NCI-H146 (cell line): ENCODE data around the gene ZMYND15.

Source experiments
- DNase-seq: peaks from one replicate; lab custom pipeline; 2025; lab: John Stamatoyannopoulos, UW

Gene ZMYND15

DNA sequence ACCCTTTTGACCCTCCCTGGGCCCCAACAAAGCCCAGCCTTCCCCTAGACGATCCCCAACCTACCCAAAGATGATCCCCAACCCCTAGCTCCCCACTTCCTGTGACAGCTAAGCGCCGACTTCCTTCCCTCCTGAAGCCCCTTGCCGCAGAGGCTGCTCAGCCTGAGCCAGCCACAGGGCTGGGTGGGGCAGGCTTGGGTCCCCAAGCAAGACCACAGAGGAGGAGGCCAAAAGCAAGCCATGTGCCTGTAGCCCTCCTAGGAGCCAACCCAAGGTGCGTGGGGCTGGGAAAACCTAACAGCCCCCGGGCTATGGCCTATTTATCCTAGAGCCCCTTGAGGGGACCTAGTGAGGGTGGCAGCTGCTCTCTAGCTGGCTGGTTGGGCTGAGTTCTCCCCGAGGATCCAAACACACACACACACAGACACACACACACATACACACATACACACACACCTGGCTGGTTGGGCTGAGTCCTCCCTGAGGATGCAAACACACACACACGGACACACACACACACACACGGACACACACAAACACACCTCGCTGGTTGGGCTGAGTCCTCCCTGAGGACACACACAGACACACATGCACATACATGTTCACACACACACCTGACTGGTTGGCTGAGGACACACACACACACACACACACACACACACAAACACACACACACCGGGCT lies 24.4 kb upstream of the ZMYND15 start:
- no peak for DNase-seq

DNA sequence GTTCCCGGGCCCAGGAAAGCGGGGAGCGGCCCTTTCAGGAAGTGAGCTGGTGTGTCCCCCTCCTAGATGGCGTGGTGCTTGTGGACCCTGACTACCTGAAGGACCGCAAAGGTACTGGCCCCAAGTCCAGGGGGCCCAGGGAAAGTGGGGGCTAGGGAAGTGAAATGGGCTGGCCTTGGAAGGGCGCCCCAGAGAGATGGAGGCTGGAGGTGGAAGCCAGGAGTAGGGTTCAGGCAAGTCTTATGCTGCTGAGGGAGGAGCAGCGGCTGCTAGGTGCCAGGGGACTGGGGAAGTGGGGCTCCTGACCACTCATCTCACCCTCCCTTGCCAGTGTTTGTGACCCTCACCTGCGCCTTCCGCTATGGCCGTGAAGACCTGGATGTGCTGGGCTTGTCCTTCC lies 23.6 kb upstream of the ZMYND15 start:
- DNase-seq, result no peak

DNA sequence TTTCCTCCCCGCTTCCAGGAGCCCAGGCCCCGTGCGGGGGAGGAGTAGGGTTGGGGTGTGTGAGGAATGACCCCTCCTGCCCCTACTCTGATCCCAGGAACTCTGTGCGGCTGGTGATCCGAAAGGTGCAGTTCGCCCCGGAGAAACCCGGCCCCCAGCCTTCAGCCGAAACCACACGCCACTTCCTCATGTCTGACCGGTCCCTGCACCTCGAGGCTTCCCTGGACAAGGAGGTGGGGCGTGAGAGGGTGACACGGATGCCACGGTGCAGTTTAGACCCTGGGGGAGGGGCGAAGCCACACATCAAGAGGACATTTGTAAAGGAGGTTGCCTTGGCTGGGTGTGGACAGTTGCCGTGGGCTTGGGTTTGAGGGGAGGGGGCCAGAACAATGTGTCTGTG lies 21.8 kb upstream of the ZMYND15 start:
- DNase-seq, result no peak

DNA sequence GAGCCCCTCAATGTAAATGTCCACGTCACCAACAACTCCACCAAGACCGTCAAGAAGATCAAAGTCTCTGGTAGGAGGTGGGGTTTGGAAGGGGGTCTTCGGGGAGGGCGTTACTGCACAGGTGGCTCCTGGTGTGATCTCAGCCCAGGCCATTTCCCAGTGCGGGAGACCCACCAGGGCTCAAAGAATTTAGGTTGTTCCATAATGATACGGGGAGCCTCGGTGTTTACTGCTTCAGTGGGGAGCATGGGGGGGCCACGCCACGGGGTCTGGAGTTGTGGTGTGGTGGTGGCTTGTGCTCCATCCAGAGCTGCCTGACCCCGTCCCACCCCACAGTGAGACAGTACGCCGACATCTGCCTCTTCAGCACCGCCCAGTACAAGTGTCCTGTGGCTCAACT lies 21.4 kb upstream of the ZMYND15 start:
- DNase-seq, result no peak

DNA sequence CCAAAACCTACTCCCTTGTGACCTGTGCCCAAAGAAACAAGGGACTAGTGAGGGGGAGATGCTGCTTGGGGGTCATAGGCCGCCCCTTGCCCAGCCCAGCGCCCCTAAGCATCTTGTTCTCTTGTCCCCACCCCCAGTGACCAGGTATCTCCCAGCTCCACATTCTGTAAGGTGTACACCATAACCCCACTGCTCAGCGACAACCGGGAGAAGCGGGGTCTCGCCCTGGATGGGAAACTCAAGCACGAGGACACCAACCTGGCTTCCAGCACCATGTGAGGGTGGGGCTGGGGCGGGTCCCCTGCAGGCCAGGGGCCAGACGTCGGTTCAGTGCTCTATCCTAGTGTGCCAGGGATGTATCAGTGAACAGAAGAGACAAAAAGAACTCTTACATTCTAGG lies 20.5 kb upstream of the ZMYND15 start:
- no peak for DNase-seq

DNA sequence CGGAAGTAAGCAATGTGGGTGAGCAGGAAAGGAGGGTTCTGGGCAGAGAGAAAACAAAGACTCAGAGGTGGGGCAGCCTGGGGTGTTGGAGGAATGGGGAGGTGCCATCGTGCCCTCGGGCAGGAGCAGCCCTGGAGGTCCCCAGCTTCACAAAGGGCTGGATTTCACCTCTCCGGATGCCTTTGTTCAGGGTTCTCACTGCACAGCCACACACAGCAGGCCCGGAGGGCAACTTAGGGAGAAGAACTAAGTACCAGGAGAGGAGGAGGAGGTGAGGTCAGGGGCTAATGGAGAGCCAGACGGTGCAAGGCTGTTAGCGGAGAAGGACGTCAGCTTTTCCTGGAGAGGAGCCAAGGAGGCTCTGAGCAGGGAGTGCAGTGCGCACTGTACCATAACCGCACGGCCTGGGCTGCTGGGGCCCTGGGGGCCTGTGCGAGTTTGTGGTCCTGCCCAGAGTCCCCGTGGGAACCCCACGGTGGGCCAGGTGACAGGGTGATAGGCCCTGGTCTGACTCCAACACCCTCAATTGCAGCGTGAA lies 19.9 kb upstream of the ZMYND15 start:
- no peak for DNase-seq

DNA sequence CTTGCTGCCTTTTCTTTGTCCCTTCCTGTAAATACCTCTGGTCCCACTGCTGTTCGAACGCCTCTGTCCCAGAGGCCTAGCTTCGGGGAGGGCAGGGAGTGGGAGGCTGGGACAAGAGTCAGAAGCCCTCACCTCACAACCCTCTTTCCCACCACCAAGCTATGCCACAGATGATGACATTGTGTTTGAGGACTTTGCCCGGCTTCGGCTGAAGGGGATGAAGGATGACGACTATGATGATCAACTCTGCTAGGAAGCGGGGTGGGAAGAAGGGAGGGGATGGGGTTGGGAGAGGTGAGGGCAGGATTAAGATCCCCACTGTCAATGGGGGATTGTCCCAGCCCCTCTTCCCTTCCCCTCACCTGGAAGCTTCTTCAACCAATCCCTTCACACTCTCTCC lies 18.8 kb upstream of the ZMYND15 start:
- DNase-seq, result no peak

DNA sequence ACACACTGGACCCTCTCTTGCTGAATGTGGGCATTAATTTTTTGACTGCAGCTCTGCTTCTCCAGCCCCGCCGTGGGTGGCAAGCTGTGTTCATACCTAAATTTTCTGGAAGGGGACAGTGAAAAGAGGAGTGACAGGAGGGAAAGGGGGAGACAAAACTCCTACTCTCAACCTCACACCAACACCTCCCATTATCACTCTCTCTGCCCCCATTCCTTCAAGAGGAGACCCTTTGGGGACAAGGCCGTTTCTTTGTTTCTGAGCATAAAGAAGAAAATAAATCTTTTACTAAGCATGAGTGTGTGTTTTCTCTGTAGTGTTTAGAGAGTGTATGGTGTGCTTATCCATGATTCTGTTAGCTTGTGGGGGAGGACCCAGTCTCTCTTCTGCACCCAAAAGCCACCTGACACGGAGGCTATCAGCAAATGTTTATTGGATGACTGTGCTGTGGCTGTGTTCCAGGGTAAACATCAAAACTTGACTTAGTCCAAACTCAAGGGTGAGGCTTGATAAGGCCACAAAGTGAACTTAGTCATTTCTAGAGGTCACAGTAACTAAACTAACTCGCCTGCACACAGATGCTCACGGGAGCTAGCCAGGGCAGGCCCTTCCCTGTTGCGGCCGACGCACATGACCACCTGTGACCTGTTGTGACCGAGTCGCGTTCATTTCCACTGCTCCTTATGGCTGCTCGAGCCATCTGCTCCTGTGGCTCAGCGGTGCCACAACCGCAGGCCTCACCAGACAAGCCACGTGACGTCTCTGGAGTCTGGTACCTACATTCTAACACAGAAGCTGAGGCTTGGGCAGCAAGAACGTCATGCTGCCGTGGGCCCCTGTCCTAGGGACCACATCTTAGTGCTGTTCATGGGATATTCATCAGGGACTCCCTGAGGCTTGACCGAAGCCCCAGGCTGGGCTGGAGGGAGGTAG lies 18.2 kb upstream of the ZMYND15 start:
- DNase-seq, result no peak

DNA sequence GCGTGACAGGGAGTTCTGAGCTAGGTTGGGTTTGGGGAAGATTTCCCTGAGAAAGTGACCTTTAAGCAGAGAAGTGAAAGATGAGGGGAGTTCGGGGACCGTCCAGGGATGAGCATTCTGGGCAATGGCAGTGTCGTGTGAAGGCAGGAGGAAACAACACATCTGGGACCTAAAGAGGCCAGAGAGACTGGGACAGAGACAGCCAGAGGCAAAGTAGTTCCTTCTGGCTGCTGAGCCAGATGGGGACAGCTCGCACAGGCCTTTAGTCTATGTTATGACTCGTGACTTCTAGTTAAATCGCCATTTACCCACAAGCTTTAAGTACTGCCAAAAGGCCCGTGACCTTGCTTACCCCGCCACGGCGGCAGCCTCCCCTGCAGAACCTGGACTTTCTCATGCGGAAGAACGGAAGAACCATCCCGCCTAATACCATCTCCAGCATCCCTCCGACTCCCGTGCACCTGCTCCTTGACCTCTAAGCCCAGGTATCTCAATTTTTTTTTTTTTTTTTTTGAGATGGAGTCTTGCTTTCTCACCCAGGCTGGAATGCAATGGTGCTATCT lies 16.9 kb upstream of the ZMYND15 start:
- no peak for DNase-seq

DNA sequence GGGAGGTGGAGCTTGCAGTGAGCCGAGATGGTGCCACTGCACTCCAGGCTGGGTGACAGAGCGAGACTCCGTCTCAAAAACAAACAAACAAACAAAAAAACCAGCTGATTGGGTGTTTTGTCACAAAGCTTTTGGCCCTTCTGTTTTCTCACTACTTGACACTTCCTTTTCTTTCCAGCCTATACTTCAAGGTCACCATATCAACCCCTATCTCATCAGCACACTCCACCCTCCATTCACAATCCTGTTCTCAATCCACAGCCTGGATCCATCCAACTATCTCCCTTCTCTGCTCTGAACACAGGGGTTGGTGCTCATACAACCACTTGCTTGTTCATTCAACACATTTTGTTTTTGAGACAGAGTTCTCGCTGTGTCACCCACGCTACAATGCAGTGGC lies 15.0 kb upstream of the ZMYND15 start:
- no peak for DNase-seq

DNA sequence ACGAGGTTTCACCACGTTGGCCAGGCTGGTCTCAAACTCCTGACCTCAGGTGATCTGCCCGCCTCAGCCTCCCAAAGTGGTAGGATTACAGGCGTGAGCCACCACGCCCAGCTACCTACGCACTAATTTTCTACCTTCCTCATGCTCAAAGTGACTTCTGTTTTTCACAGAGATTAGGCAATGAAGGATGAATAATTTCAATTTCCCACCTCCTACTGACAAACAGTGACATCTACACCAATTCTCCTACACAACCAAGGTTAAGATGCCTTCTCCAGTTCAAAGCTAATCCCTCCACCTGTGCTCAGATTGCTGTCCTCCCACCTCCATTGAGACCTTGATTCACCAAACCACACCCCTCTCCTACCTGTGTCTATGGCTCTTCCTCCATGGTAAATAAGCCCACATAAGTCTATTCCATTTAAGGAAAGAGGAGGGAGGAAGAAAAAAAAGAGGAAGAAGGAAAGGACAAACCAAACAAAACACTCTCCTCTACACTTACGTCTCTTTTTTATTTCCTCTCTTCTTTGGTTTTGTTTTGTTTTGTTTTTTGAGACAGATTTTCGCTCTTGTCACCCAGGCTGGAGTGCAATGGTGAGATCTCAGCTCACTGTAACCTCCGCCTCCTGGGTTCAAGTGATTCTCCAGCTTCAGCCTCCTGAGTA lies 13.9 kb upstream of the ZMYND15 start:
- no peak for DNase-seq

DNA sequence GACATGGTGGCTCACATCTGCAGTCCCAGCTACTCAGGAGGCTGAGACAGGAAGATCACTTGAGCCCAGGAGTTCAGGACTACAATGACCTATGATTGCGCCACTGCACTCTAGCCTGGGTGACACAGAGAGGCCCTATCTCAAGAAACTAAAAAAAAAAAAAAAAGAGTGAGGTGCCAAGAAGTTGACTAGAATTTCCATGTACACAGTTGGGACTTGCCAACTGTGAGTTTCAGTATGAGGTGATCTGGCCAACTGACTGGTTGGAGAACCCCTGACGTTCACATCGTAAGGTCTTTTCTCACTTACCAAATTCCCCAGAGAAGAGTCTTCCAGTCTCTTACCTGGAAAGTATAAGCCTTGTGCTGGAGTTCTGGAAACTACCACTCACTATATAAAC lies 11.5 kb upstream of the ZMYND15 start:
- no peak for DNase-seq

DNA sequence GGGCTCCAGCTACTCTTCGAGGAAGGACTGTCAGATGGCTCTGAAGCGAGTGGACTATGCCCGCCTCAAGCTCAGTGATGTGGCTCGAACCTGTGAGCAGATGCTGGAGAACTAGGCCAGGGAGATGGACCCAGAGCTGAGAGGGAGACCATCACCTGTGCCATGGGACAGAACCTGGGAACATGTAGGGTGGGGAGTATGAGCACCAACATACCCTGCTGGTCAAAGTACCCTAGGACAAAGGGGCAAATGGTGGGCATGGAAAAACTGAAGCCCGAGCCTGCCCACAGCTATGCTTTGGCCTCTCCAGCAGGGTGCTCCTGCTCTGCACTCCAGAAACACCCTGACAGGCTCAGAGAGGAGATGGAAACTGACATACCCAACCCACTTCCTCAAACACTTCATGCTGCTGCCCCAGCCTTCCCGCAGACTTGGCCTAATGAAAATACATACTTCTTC lies 6.5 kb upstream of the ZMYND15 start:
- no peak for DNase-seq

DNA sequence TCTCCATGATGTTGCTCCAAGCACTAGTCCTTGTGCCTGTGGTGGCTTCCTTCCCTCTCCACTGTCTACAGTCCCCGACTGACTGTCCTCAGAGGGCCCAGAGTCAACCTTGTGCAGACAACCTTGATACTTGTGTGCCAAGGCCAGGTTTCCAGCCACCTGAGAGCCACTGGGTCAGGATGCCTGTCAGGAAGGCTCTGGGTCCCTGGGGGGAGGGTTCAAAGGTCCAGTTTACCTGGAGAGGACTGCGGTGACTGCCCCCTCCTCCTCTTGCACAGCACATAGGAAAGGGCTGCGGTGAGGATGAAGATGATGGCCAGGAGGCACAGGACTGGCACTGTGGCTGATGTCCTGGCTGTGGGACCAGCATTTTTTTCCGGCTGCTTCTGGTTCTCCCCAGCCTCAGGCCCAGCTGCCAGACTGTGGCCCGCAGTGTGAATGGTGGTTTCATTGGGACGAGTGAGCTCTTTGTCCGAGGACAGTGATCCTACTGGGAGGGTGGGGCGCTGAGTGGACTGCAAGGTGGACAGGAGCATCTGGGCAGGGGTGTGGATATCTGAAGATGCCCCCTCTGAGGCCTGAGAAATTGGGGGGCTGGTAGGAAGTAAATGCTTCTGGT lies 4.7 kb upstream of the ZMYND15 start:
- no peak for DNase-seq

DNA sequence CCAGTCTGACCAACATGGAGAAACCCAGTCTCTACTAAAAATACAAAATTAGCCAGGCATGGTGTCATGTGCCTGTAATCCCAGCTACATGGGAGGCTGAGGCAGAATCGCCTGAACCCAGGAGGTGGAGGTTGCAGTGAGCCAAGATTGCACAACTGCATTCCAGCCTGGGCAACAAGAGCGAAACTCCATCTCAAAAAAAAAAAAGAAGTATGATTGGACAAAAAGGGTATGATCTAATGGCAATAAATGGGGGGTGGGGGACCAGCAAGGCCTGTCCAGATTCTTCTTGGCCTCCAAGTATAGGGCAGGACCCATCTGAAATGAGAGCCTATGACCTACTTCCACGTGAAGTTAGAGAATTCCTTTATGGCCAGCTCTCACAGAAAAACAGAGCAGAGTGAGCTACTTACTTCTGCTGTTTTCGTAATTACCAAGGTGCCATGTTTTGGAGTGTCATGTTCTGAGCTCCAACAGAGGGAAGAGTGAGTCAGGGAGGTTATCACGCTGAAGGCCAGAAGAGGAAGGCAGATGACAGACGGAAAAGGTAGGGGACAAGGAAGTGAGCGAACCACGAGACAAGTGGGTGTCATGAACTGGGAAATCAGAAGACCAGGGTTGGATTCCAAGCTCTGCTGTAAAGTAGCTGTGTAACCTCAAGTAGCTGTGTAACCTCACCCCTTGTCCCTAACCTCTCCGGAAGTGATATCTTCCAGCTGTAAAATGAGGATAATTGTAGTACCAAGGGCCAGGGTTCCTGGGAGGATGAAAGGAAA lies 3.6 kb upstream of the ZMYND15 start:
- no peak for DNase-seq

DNA sequence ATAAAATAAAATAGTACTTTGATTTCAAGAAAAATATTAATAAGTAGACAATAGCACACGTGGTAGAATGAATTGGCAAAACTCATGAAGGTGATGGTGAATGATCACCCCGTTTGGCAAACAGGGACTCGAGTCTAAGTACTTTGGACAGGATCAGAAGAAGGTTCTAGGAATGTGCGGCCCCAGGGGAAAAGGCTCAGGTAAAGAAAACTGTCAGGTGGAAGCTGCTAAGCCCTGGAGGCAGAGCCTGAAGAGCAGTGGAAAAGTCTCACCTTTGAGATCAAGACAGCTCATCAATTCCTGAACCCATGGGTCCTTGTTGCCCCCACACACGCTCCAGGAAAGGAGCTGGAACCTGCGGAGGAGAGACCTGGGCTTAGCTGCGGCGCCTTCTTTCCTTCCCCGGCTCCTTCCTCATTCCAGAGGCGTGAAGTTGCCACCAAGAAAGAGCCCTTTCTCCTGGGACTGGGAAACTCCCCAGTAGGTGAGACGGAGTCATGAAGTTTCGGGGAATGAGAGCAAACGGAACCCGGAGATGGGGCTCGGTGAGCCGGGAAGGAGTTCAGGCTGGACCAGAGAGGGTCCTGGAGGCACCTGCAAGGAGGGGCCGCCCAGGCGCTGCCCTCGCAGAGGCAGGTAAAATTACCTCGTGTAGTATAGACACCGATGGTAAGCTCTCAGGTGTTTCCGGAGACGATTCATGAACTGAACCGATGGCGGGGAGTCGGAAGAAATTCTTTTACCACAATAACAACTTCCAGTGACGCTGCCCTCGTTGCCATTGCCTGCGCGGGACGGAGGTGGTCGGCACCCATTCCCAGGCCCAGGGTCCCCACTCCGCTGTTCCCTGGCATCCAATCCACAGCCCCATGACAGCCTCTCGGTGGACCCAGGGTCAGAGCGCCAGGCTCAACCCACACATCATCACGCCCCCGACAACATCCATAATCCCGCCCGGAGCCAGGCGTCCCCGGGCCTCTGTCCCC lies 1.2 kb upstream of the ZMYND15 start:
- DNase-seq, result no peak

DNA sequence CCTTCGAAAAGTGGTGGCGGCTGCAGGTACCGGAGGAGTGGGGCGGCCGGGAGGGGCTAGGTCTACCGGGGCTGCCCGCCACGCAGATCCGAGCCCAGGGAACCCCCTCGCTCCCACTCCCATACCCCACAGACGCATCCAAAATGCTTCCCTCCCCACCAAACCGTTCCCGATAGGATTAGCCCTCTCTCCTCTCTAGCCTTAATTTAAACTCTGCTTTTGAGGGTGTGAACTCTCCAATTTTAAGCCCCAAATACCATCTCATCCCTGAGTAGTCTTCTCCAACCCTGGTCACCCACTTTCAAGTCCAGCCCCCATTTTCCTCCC lies 355 bp downstream of the ZMYND15 start:
- no peak for DNase-seq

DNA sequence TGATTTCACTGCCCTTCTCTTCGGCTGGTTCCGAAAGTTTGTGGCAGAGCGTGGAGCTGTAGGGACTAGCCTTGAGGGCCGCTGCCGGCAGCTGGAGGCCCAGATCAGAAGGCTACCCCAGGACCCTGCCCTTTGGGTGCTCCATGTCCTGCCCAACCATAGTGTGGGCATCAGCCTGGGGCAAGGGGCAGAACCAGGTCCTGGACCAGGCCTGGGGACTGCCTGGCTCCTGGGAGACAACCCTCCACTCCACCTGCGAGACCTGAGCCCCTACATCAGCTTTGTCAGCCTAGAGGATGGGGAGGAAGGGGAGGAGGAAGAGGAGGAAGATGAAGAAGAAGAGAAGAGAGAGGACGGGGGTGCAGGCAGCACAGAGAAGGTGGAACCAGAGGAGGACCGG lies 951 bp downstream of the ZMYND15 start:
- DNase-seq, result no peak

DNA sequence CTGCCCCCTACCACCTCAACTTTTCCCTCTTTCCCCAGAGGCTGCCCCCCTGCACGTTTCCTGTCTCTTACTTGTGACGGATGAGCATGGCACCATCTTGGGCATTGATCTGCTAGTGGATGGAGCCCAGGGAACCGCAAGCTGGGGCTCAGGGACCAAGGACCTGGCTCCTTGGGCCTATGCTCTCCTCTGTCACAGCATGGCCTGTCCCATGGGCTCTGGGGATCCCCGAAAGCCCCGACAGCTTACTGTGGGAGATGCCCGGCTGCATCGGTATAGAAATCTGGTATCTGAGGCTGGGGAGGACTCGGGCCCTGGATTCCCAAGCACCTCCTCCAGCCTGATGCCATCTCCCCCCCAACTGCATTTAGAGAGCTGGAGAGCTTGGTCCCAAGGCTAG lies 1.9 kb downstream of the ZMYND15 start:
- no peak for DNase-seq

DNA sequence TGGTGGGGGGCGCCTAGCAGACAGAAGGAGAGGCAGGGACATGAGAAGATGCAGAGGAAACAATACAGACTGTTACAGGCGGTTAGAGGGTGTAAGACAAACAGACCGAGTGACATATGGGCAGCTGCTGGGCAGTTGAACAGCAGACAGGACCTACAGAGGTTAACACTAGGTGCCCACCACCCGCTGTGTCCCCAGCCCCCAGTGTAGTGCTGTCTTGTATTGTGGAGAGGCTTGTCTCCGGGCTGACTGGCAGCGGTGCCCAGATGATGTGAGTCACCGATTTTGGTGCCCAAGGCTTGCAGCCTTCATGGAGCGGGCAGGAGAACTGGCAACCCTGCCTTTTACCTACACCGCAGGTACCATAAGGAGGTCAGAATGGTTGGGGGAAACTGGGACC lies 2.5 kb downstream of the ZMYND15 start:
- DNase-seq, result no peak
